Activated naive CD4-positive, alpha-beta T cell treated with anti-CD3 and anti-CD28 coated beads, Interleukin-2, amount 50 U/mL, for 24 hours (primary cell): ENCODE results near the gene CAVIN2.

Experiments
- H3K27ac Mint-ChIP-seq: one replicate; pipeline ENCODE4 v1.8.0; 2021; ENCODE audit warnings: mild to moderate bottlenecking, mixed read lengths
- H3K27me3 Mint-ChIP-seq: one replicate; pipeline ENCODE4 v1.8.0; 2021; ENCODE audit warnings: mixed read lengths
- H3K36me3 Mint-ChIP-seq: one replicate; pipeline ENCODE4 v1.8.0; 2021; ENCODE audit warnings: mixed read lengths
- H3K4me1 Mint-ChIP-seq: one replicate; pipeline ENCODE4 v1.8.0; 2021; ENCODE audit warnings: mixed read lengths
- H3K4me3 Mint-ChIP-seq: one replicate; pipeline ENCODE4 v1.8.0; 2021; ENCODE audit warnings: mild to moderate bottlenecking, mixed read lengths
- H3K9me3 Mint-ChIP-seq: one replicate; pipeline ENCODE4 v1.8.0; 2021; ENCODE audit warnings: mixed read lengths

Gene CAVIN2

GRCh38 chr2:191846515-191847476 is at the start of gene CAVIN2:
Gene CAVIN2 (minus strand): TSS chr2:191847088. CDS start chr2:191846925, 163 bp downstream.
- Mint-ChIP-seq H3K4me1 (peaks cover 5% of the 10 kb centered on the region), H3K36me3 (no peaks in the 10 kb centered on the region), H3K27ac (no peak within 1 kb of the TSS), H3K27me3 (peaks cover 18% of the 10 kb centered on the region), H3K4me3 (no peak within 1 kb of the TSS), H3K9me3 (no peaks in the 10 kb centered on the region)

DNA sequence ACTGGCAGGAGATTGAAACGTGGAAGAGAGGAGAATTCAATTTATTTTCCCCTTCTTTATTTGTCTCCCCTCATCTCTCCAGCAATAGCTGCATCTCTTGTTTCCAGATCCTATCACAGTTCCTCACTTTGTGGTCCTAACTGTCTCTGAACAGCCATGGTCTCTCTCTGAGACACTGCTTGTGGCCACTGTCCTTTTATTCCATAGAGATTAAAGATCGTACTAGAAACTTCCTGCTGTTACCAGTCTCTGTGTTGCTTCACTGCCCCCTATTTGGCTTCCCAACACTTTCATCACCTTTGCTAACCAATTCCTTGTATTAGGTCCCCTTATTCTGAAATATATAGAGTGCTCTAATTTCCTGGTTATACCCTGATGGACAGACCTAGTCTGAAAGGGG is 48.9 kb upstream of the CAVIN2 start:
- H3K4me1 Mint-ChIP-seq = no peaks in the 10 kb centered on the region
- H3K9me3 Mint-ChIP-seq = peaks cover 4% of the 10 kb centered on the region
- peaks cover 7% of the 10 kb centered on the region for H3K27me3 Mint-ChIP-seq
- H3K27ac Mint-ChIP-seq = no peak overlapping the region
- no peaks in the 10 kb centered on the region for H3K36me3 Mint-ChIP-seq
- no peak overlapping the region for H3K4me3 Mint-ChIP-seq

GRCh38 chr2:191895195-191895594 is 48.3 kb upstream of the CAVIN2 start:
- Mint-ChIP-seq H3K9me3 (no peaks in the 10 kb centered on the region), H3K36me3 (no peaks in the 10 kb centered on the region), H3K27me3 (peaks cover 4% of the 10 kb centered on the region), H3K4me1 (no peaks in the 10 kb centered on the region), H3K4me3 (no peak overlapping the region), H3K27ac (no peak overlapping the region)

DNA sequence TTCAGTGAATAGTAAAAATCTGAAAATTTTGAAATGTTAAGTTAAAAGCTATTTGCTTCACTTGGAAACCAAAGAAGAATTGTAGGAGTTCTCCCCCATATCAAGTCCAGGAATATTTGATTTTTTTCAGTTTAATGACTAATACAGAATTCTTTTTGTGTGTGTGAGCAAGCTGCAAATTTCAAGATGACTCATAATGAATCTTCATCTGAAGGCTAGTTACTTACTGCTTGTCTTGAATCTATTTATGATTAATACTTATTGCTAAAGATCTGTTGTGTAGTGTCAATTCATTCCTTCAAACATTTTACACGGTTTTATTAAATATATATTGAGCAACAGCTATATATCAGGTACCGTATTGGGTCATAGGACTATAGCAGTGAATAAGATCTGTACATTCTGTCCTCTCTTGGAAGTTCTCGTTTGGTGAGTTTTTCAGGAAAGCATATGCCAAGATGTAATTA is 47.8 kb upstream of the CAVIN2 start:
- no peak overlapping the region for H3K4me3 Mint-ChIP-seq
- H3K27me3 Mint-ChIP-seq = peaks cover 4% of the 10 kb centered on the region
- no peaks in the 10 kb centered on the region for H3K36me3 Mint-ChIP-seq
- H3K4me1 Mint-ChIP-seq = no peaks in the 10 kb centered on the region
- no peaks in the 10 kb centered on the region for H3K9me3 Mint-ChIP-seq
- H3K27ac Mint-ChIP-seq = no peak overlapping the region

DNA sequence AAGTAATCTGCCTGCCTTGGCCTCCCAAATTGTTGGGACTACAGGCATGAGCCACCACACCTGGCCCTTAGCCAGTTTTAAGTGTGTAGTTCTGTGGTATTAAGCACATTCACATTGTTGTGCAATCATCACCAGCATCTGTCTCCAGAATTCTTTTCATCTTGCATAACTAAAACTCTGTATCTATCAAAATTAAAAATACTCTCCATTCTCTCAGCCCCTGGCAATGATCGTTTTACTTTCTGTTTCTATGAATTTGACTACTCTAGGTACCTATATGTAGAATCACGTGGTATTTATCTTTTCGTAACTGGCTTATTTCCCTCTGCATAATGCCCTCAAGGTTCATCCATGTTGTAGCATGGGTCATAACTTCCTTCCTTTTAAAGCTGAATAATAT is 45.5 kb upstream of the CAVIN2 start:
- no peaks in the 10 kb centered on the region for H3K9me3 Mint-ChIP-seq
- H3K4me3 Mint-ChIP-seq = no peak overlapping the region
- H3K4me1 Mint-ChIP-seq = no peaks in the 10 kb centered on the region
- H3K36me3 Mint-ChIP-seq = no peaks in the 10 kb centered on the region
- H3K27ac Mint-ChIP-seq = no peak overlapping the region
- H3K27me3 Mint-ChIP-seq = peaks cover 4% of the 10 kb centered on the region

DNA sequence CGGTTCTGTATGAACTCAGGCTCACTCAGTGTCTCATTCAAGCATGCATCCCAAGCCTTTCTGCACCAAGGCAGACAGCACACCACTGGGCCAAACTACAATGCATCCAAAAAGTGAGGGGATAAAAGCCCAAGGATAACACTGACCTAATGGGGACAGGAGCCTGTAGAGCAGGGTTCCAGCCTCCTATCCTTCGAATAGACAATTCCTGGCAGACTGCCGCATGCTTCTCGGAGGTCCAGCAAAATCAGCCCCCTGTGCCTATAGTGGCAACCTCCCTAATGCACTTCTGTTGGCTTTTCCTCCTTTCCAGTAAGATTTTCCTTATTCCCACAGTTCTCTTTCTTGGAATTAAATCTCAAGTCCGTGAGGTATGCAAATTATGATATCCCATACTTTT is 44.8 kb upstream of the CAVIN2 start:
- no peaks in the 10 kb centered on the region for H3K4me1 Mint-ChIP-seq
- H3K27ac Mint-ChIP-seq = no peak overlapping the region
- H3K36me3 Mint-ChIP-seq = no peaks in the 10 kb centered on the region
- peaks cover 2% of the 10 kb centered on the region for H3K27me3 Mint-ChIP-seq
- no peaks in the 10 kb centered on the region for H3K9me3 Mint-ChIP-seq
- no peak overlapping the region for H3K4me3 Mint-ChIP-seq

GRCh38 chr2:191889931-191890330 is 43.0 kb upstream of the CAVIN2 start:
- Mint-ChIP-seq H3K4me1 (no peaks in the 10 kb centered on the region), H3K9me3 (no peaks in the 10 kb centered on the region), H3K4me3 (no peak overlapping the region), H3K27me3 (peaks cover 2% of the 10 kb centered on the region), H3K27ac (no peak overlapping the region), H3K36me3 (no peaks in the 10 kb centered on the region)

- Mint-ChIP-seq H3K27me3 (peaks cover 2% of the 10 kb centered on the region), H3K9me3 (no peaks in the 10 kb centered on the region)
Observed at GRCh38 chr2:191888400-191889166, 41.7 kb upstream of the CAVIN2 start.

GRCh38 chr2:191885650-191886049 is 38.8 kb upstream of the CAVIN2 start:
- Mint-ChIP-seq H3K4me1 (no peaks in the 10 kb centered on the region), H3K27me3 (no peaks in the 10 kb centered on the region), H3K4me3 (no peak overlapping the region)

More at GRCh38 chr2:191888400-191889166, 41.7 kb upstream of the CAVIN2 start:
- Mint-ChIP-seq H3K4me1 (no peaks in the 10 kb centered on the region), H3K27ac (no peak overlapping the region), H3K4me3 (no peak overlapping the region), H3K36me3 (no peaks in the 10 kb centered on the region)

GRCh38 chr2:191885098-191885497 is 38.2 kb upstream of the CAVIN2 start:
- no peaks in the 10 kb centered on the region for H3K36me3 Mint-ChIP-seq
- H3K27me3 Mint-ChIP-seq = peaks cover 2% of the 10 kb centered on the region
- no peak overlapping the region for H3K27ac Mint-ChIP-seq
- H3K9me3 Mint-ChIP-seq = no peaks in the 10 kb centered on the region
- H3K4me1 Mint-ChIP-seq = no peaks in the 10 kb centered on the region
- no peak overlapping the region for H3K4me3 Mint-ChIP-seq

More at GRCh38 chr2:191885650-191886049, 38.8 kb upstream of the CAVIN2 start:
- no peaks in the 10 kb centered on the region for H3K9me3 Mint-ChIP-seq
- H3K27ac Mint-ChIP-seq = no peak overlapping the region
- no peaks in the 10 kb centered on the region for H3K36me3 Mint-ChIP-seq

DNA sequence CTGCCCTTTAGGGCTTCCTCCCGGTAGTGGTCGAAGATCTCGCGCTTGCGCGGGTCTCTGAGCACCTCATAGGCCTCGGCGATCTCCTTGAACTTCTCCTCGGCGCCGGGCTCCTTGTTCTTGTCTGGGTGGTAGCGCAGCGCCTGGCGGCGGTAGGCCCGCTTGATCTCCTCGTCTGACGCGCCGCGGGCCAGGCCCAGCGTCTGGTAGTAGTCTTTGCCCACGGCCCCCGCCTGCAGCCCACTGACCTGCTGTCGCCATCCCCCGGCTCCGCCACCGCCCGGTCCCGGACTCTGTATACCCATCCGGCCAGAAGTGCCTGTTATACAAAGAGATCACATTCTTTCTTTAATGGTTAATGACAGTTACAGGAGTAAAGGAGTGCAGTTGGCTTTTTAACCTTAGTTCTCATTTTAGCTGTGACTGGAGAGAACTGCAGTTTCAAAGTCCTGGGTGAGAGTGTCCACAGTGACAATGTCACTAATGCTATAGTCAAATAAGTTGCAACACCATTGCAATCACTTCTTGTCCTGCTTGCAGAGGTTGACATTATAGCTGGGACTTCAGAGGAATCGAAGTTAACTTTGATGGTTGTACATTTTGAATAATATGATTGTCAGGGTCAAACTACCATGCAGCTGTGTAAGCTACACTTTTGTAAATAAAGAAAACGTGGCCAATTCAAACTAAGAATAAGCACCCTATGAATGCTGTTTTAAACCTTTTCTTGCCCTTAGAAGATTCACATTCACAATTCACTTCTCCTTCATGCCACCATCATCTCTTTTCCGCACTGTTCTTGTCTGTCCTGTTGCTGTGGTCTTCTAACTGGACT is 35.3 kb upstream of the CAVIN2 start:
- Mint-ChIP-seq H3K4me3 (no peak overlapping the region), H3K9me3 (no peaks in the 10 kb centered on the region), H3K36me3 (no peaks in the 10 kb centered on the region), H3K4me1 (no peaks in the 10 kb centered on the region), H3K27me3 (peaks cover 2% of the 10 kb centered on the region), H3K27ac (no peak overlapping the region)

DNA sequence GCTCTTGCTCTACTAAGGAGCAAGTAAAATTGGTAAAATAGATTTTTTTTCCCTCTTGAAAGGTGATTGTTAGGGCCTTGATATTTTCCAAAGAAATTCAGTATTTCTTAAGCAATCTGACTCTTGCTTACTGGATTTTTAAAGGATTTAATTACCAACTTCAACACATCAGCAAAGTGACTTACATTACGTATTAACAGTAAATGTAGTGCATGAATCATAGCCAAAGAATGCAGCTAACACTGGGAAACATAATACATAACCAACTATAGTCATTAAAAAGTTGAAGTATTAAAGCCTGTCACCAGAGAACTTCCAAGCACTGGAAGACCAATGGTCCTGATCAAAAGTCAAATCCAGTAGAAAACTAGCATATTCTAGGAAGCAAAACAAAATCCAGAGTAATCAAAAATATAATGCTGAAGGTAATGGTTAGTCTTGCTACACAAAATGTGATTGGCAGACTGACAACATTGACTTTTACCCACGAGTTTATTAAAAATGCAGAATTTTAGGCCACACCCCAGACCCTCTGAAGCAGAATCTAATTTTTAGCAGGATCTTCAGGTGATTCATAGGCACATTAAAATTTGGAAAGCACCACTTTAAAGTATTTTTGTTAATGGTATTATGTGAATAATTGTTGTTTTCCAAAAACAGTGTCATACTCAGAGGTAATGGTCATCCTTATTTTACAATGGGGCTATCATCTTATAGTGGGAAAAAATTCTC is 31.8 kb upstream of the CAVIN2 start:
- H3K4me1 Mint-ChIP-seq = no peaks in the 10 kb centered on the region
- H3K9me3 Mint-ChIP-seq = no peaks in the 10 kb centered on the region
- peaks cover 11% of the 10 kb centered on the region for H3K27me3 Mint-ChIP-seq
- H3K36me3 Mint-ChIP-seq = no peaks in the 10 kb centered on the region
- H3K4me3 Mint-ChIP-seq = no peak overlapping the region
- H3K27ac Mint-ChIP-seq = no peak overlapping the region

- no peak overlapping the region for H3K27ac Mint-ChIP-seq
- no peaks in the 10 kb centered on the region for H3K9me3 Mint-ChIP-seq
- no peaks in the 10 kb centered on the region for H3K36me3 Mint-ChIP-seq
- H3K27me3 Mint-ChIP-seq = peaks cover 11% of the 10 kb centered on the region
- H3K4me3 Mint-ChIP-seq = no peak overlapping the region
- no peaks in the 10 kb centered on the region for H3K4me1 Mint-ChIP-seq
Observed at GRCh38 chr2:191877875-191878274, 31.0 kb upstream of the CAVIN2 start.

DNA sequence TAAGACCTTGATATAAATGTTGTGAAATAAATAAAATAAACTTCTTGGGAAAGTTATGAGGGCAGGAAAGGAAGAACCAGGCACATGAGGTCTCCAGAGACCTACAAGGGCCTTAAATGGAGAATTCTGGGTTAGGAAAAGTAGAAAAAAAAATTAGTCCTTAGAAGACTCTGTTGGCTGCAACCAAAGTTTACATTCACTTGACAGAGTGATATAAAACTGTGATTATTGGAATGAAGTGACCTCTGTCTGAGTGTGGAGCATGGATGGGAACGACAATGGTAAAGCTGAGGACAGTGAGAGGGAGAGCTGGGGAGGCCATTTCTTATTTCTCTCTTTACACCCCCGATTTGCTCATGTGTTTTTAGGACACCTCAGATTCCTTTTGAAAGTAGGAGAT is 29.0 kb upstream of the CAVIN2 start:
- Mint-ChIP-seq H3K4me3 (no peak overlapping the region), H3K27ac (no peak overlapping the region), H3K27me3 (peaks cover 12% of the 10 kb centered on the region), H3K9me3 (no peaks in the 10 kb centered on the region), H3K36me3 (no peaks in the 10 kb centered on the region), H3K4me1 (no peaks in the 10 kb centered on the region)

- no peak overlapping the region for H3K4me3 Mint-ChIP-seq
- H3K27ac Mint-ChIP-seq = no peak overlapping the region
- no peaks in the 10 kb centered on the region for H3K36me3 Mint-ChIP-seq
- no peaks in the 10 kb centered on the region for H3K9me3 Mint-ChIP-seq
- H3K4me1 Mint-ChIP-seq = no peaks in the 10 kb centered on the region
- H3K27me3 Mint-ChIP-seq = peaks cover 13% of the 10 kb centered on the region
Observed at GRCh38 chr2:191870744-191871143, 23.9 kb upstream of the CAVIN2 start.
